GM12878 (cell line): Measurements from ENCODE around the gene IRX4. TPM values are rescaled to one million over a fixed set of nuclear protein-coding genes. Genes with fewer than 3 reads are reported as not detected.

ENCODE experiments used
- ATAC-seq: fragments of 200-7000 bp; cut with Tn5 transposase; 3 replicates; pipeline ENCODE4 v1.9.1; 2020; ENCODE audit warnings: mild to moderate bottlenecking, moderate library complexity
- BruUV-seq: library from RNA; stranded (reverse); fragments of 400-500 nt; replicated peaks from 2 replicates; lab custom pipeline; 2021; lab: Mats Ljungman, UMichigan
- CTCF ChIA-PET: fragments of 300-600 bp; sonication (Branson Sonifier 250); formaldehyde crosslinking; extraction: SDS; loops from one replicate; lab custom pipeline; 2021; ENCODE audit warnings: inconsistent platforms; lab: Yijun Ruan, JAX
- POLR2A ChIA-PET: fragments of 350-600 bp; formaldehyde crosslinking; extraction: SDS; loops from one replicate; lab custom pipeline; 2021; ENCODE audit warnings: inconsistent platforms; lab: Charles Lee
- RAD21 ChIA-PET: fragments of 300-600 bp; sonication (Branson Sonifier 250); formaldehyde crosslinking; loops from one replicate; lab custom pipeline; 2023; ENCODE audit warnings: antibody characterized with exemption; ENCODE audit not compliant: unreplicated experiment; lab: Charles Lee
- SMC1A ChIA-PET: fragments of 300-600 bp; sonication (Branson Sonifier 250); formaldehyde crosslinking; loops from one replicate; lab custom pipeline; 2023; ENCODE audit not compliant: unreplicated experiment, uncharacterized antibody; lab: Charles Lee
- DNase-seq: peaks from one replicate; pipeline ENCODE4 v3.0.0-alpha.2; 2011; ENCODE audit warnings: low read depth, low spot score
- FAIRE-seq: peaks from 3 replicates; lab custom pipeline; 2011; peaks lifted over from hg19 to GRCh38; lab: Jason Lieb, UNC
- H2AFZ ChIP-seq: 2 replicates; pipeline ENCODE4 v1.6.0; 2011; ENCODE audit warnings: low read depth, low read length, control low read depth; ENCODE audit not compliant: control insufficient read depth
- H3K27ac ChIP-seq: 2 replicates; pipeline ENCODE4 v1.5.1; 2011; ENCODE audit warnings: control low read depth; ENCODE audit not compliant: control insufficient read depth, insufficient read depth
- H3K27me3 ChIP-seq, 2 experiments: replicated peaks in 1 of 2; 2 replicates each; pipeline versions ENCODE4 v1.6.0 to v1.6.1; 2011; ENCODE audit warnings: low read length in 1 of 2; ENCODE audit not compliant: control insufficient read depth in 2 of 2, insufficient read depth in 2 of 2
- H3K36me3 ChIP-seq, 2 experiments: 2 replicates each; pipeline ENCODE4 v1.5.1; 2011; ENCODE audit warnings: low read length in 1 of 2; ENCODE audit not compliant: control insufficient read depth in 2 of 2, insufficient read depth in 2 of 2
- H3K4me1 ChIP-seq: 2 replicates; pipeline ENCODE4 v1.6.1; 2011; ENCODE audit warnings: mild to moderate bottlenecking, low read length, moderate library complexity, mixed read lengths; ENCODE audit not compliant: control insufficient read depth, insufficient read depth
- H3K4me2 ChIP-seq: 2 replicates; pipeline ENCODE4 v1.6.0; 2011; ENCODE audit warnings: control low read depth; ENCODE audit not compliant: control insufficient read depth, insufficient read depth
- H3K4me3 ChIP-seq: fragments of 200-600 bp; sonication (generic); 2 replicates; pipeline ENCODE4 v1.5.1; 2016
- H3K79me2 ChIP-seq: 2 replicates; pipeline ENCODE4 v1.6.0; 2011; ENCODE audit warnings: low read length; ENCODE audit not compliant: control insufficient read depth, insufficient read depth
- H3K9ac ChIP-seq: 2 replicates; pipeline ENCODE4 v1.8.0; 2011; ENCODE audit warnings: low read length, control low read depth, mixed read lengths; ENCODE audit not compliant: control insufficient read depth, insufficient read depth
- H3K9me3 ChIP-seq: replicated peaks from 3 replicates; pipeline ENCODE4 v1.5.1; 2011; ENCODE audit warnings: mild to moderate bottlenecking, low read length; ENCODE audit not compliant: control insufficient read depth, insufficient read depth
- H4K20me1 ChIP-seq: 2 replicates; pipeline ENCODE4 v1.6.0; 2011; ENCODE audit not compliant: control insufficient read depth, insufficient read depth
- CBX3 ChIP-seq: fragments of 200-600 bp; sonication (generic); IDR thresholded peaks from 2 replicates; pipeline ENCODE4 v1.6.1; 2016; ENCODE audit warnings: low read depth, borderline replicate concordance
- EED ChIP-seq: sonication (generic); IDR thresholded peaks from 2 replicates; pipeline ENCODE4 v1.6.1; 2016; ENCODE audit warnings: antibody characterized with exemption, low read depth
- ESRRA ChIP-seq: IDR thresholded peaks from 2 replicates; pipeline ENCODE4 v1.6.1; 2012; ENCODE audit warnings: mild to moderate bottlenecking, low read length, improper control_type of control experiment
- IRF5 ChIP-seq: fragments of 450-650 bp; IDR thresholded peaks from 2 replicates; pipeline ENCODE4 v1.6.1; 2017; ENCODE audit warnings: borderline replicate concordance
- MAX ChIP-seq: IDR thresholded peaks from 2 replicates; pipeline ENCODE4 v1.6.1; 2012; ENCODE audit warnings: low read depth, low read length, improper control_type of control experiment
- MTA3 ChIP-seq: IDR thresholded peaks from 2 replicates; pipeline ENCODE4 v1.6.1; 2012; ENCODE audit warnings: low read length, inconsistent platforms, borderline replicate concordance
- NR2C1 ChIP-seq: fragments of 450-650 bp; IDR thresholded peaks from 2 replicates; pipeline ENCODE4 v1.6.1; 2017; ENCODE audit warnings: antibody characterized with exemption, mild to moderate bottlenecking, moderate library complexity
- PAX8 ChIP-seq: fragments of 450-650 bp; IDR thresholded peaks from 2 replicates; pipeline ENCODE4 v1.6.1; 2017; ENCODE audit warnings: mild to moderate bottlenecking, moderate library complexity
- PBX3 ChIP-seq: IDR thresholded peaks from 2 replicates; pipeline ENCODE4 v1.6.1; 2011; ENCODE audit warnings: mild to moderate bottlenecking, low read depth, low read length, moderate library complexity; ENCODE audit not compliant: insufficient replicate concordance
- PKNOX1 ChIP-seq: fragments of 450-650 bp; IDR thresholded peaks from 2 replicates; pipeline ENCODE4 v1.6.1; 2016; ENCODE audit warnings: mild to moderate bottlenecking
- RFX5 ChIP-seq: IDR thresholded peaks from 2 replicates; pipeline ENCODE4 v1.6.1; 2011; ENCODE audit warnings: low read depth, low read length, improper control_type of control experiment
- TCF7 ChIP-seq: IDR thresholded peaks from 2 replicates; pipeline ENCODE4 v1.6.1; 2014; ENCODE audit warnings: antibody characterized with exemption, borderline replicate concordance
- ZBTB33 ChIP-seq: fragments of 450-650 bp; IDR thresholded peaks from 2 replicates; pipeline ENCODE4 v1.6.1; 2017; ENCODE audit warnings: mild to moderate bottlenecking
- ZNF24 ChIP-seq: fragments of 450-650 bp; IDR thresholded peaks from 2 replicates; pipeline ENCODE4 v1.6.1; 2017; ENCODE audit warnings: antibody characterized with exemption, mild to moderate bottlenecking
- WGBS: methylation state at CpG from one replicate; pipeline ENCODE4 v1.1.6; 2016; ENCODE audit warnings: low lambda C conversion rate; ENCODE audit not compliant: insufficient replicate concordance, insufficient coverage; ENCODE audit errors: missing lambda C conversion rate; 5-methylcytosine and 5-hydroxymethylcytosine counted together
- in situ Hi-C: fragments of 300-500 bp; cut with MboI; formaldehyde crosslinking; loops from 9 replicates; pipeline ENCODE4 v1.14.3; 2018; ENCODE audit warnings: mixed read lengths
- intact Hi-C: fragments of 100-400 bp; cut with micrococcal nuclease; formaldehyde crosslinking; loops from one replicate; pipeline ENCODE4 v1.14.2; 2022; ENCODE audit not compliant: unreplicated experiment
- polyA plus RNA-seq, 11 experiments: library from polyadenylated mRNA; depleted of rRNA in 4 of 11; unstranded in 6 of 11; stranded (reverse) in 5 of 11; fragments of >200 nt; fragmentation: Nextera tagmentation in 4 of 11; fragmentation: Illumina TruSeq in 1 of 11; extraction: Ambion mirVana in 4 of 11; extraction: Trizol in 1 of 11; gene quantifications; 1 replicate in 1 of 11; 2 replicates in 10 of 11; pipeline versions ENCODE4 v1.2.1 to v1.2.3, GENCODE V29; 2011 to 2016; ENCODE audit warnings: inconsistent platforms in 2 of 11, missing spikeins in 2 of 11, low read depth in 1 of 11
- total RNA-seq, 4 experiments: library from RNA; depleted of rRNA in 3 of 4; stranded (reverse); fragments of >200 nt in 3 of 4; fragmentation: Illumina TruSeq in 1 of 4; extraction: Trizol in 1 of 4; gene quantifications; 2 replicates each; pipeline versions ENCODE4 v1.2.1 to v1.2.3, GENCODE V29; 2013 to 2021

The IRX4 gene
- total and polyA plus RNA-seq, 10 of the 15 experiments (the other 5 are each of a cell fraction or from before 2014, with no cell fraction given), result not detected

- TF ChIP-seq MTA3 (no peak), MAX (no peak), TCF7 (no peak)
Observed at GRCh38 chr5:1842004-1842819, 40.5 kb downstream of the IRX4 start (continued).

- in situ Hi-C loops (no loop called here), intact Hi-C loops (no loop called here)
- H3K4me2 ChIP-seq, result no peak overlapping the region
- no TSS peak for BruUV-seq
- no peaks in the 10 kb centered on the region for H3K4me1 ChIP-seq
- no peaks in the 10 kb centered on the region for H3K79me2 ChIP-seq
- H3K4me3 ChIP-seq, result no peak overlapping the region
- no peak overlapping the region for H2AFZ ChIP-seq
- ATAC-seq (no peak), DNase-seq (no peak), FAIRE-seq (no peak)
- WGBS, result 30% methylated on average over 31 of the region's 31 CpGs
- ChIA-PET RAD21 (no interaction called here), CTCF (no interaction called here), SMC1A (no interaction called here), POLR2A (no interaction called here)
- H4K20me1 ChIP-seq, result no peaks in the 10 kb centered on the region
- no peaks in the 10 kb centered on the region for H3K9me3 ChIP-seq
- H3K27me3 ChIP-seq, result peaks cover 0 to 2% of the 10 kb centered on the region in 2 experiments; a peak in 2 of 4 replicates
- H3K27ac ChIP-seq, result no peak overlapping the region
- H3K36me3 ChIP-seq, result no peaks in the 10 kb centered on the region
- no peak overlapping the region for H3K9ac ChIP-seq
- no peak for TF ChIP-seq NR2C1
- TF ChIP-seq ZNF24, result no peak
- TF ChIP-seq EED, result no peak
- TF ChIP-seq PBX3, result no peak
- TF ChIP-seq CBX3, result no peak
- no peak for TF ChIP-seq PAX8
- TF ChIP-seq ESRRA, result no peak
- no peak for TF ChIP-seq PKNOX1
- no peak for TF ChIP-seq ZBTB33
- TF ChIP-seq IRF5, result no peak
- TF ChIP-seq RFX5, result no peak
Observed at GRCh38 chr5:1840741-1841521, 41.8 kb downstream of the IRX4 start.
